PFSK-1 (cell line): ENCODE results near the gene EXOC6B.

Experiments
- FOXP2 ChIP-seq: optimal IDR thresholded peaks from 2 replicates; pipeline ENCODE3; 2011; ENCODE audit warnings: borderline replicate concordance, control low read depth, inconsistent platforms; ENCODE audit not compliant: insufficient read depth; ENCODE audit errors: extremely low read length, extremely low read depth
- POLR2AphosphoS5 ChIP-seq: IDR thresholded peaks from 2 replicates; pipeline ENCODE4 v1.6.1; 2012; ENCODE audit warnings: low read depth, mild to moderate bottlenecking, control low read depth, low read length, moderate library complexity
- REST ChIP-seq, 2 experiments: IDR thresholded peaks; 2 replicates each; pipeline versions ENCODE4 v1.6.1 to v1.8.0; 2011 to 2012; ENCODE audit warnings: low read depth in 2 of 2, low read length in 2 of 2, control low read depth in 1 of 2, inconsistent platforms in 1 of 2, mild to moderate bottlenecking in 1 of 2, moderate library complexity in 1 of 2; ENCODE audit not compliant: insufficient read depth in 1 of 2
- SIN3A ChIP-seq: IDR thresholded peaks from 2 replicates; pipeline ENCODE4 v1.6.1; 2012; ENCODE audit warnings: mild to moderate bottlenecking, low read length, moderate library complexity, borderline replicate concordance; ENCODE audit not compliant: insufficient read depth
- TAF1 ChIP-seq: IDR thresholded peaks from 2 replicates; pipeline ENCODE4 v1.6.1; 2012; ENCODE audit warnings: low read length, control low read depth, borderline replicate concordance; ENCODE audit not compliant: insufficient read depth

DNA sequence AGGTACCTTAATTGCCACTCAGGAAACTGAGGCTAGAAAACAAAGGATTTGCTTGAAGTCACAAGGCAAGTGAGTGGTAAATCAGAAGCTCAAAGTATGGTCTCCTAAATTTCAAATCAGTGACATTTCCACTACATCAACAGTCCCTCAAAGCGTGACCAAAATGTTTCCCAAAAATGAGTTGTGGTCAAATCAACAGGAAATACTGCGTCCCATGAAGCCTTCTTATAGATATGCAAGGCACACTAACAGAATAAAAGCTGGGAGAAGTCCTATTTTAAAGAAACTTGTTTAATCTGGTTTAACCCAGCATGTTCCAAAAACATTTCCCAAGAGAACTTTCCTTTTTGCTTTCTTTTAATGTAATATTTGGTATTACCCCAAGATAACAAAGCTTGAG lies 249.4 kb downstream of the EXOC6B start:
- no peak for TF ChIP-seq POLR2AphosphoS5
- TF ChIP-seq TAF1: no peak
- no peak for TF ChIP-seq REST (IDR thresholded peaks at IDR 0.05; ENCODE audit: insufficient read depth in 1 of 2, low read depth in 2 of 2, low read length in 2 of 2)
- TF ChIP-seq FOXP2: no peak
- TF ChIP-seq SIN3A: no peak
